HuH-7 (cell line): ENCODE results near the gene STRA6.

Experiments used
- DNase-seq: peaks from one replicate; pipeline ENCODE4 v3.0.0; 2011; ENCODE audit warnings: low spot score

STRA6 gene

DNA sequence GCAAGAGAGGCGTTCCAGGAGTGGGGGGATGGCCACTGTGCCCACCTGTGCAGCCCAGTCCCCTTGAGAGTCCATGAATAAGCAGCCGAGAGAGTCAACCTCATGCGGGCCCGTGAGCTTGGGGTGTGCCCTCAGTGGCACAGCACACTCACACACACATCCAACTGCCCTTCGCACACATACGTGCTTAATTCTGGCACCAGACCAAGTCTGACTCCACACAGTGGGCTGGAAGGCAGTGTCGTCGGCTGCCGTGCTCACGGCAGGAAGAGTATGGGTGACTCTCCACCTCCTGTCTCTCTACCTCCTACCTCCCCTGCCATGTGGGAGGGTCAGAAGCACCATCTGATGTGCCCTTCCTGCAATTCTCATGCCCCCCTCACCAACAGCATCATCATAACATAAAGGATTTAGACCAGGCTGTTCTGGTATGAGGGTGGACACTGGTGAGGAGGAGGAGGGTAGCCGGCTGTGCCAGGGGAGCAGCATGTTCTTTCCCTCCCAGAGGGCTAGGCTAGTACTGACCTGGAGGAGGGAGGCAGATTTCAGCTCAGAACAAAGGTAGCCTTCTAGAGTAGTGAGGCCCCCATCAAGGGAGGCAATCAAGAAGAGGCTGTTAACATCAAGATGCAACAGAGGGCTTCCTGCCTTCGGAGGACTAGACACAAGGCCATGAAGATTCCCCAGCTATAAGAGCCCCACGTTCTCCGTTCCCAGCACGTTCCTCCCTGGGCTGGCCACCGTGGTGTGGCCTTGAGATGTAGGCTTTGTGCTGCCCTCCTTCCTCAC lies 5.3 kb upstream of the STRA6 start:
- no peak for DNase-seq

DNA sequence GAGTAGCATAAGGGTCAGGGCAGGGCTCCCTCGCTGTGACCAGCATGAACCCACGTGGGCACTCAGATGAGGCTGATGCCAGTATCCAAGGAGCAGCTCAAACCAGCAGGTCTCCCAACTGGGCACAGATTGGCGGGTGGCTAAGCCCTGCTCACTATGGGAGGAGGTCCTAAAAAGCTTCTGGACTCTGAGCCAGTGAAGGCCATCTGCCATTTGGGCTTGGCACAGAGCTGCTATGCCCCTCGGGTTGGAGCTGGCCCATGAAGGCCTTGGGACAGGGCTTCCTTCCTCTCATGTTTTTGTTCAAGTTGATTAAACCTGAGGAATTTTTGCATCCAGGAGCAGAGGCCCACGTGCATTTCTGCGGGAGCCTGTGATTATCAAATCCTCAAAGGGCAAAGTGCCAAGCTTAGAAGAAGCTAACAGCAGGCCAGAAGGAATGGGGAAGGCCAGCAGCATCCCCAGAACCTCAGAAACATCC lies 4.3 kb upstream of the STRA6 start:
- no peak for DNase-seq

DNA sequence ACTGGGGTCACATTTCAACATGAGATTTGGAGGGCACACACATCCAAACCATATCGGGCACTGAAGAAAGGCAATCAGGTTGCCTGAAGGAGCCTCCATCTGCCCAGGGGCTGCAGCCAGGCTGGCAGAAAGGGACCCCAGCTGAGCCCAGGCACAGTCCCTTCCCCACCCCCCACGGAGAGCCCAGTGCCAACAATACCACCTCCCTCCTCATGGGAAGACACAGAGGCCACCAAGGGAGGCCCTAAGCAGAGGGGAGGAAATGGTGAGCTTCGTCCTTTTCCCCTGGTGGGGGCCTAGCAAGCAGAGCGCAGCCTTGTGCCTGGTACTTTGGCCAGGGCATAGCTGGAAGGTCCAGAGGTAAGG lies 3.0 kb upstream of the STRA6 start:
- DNase-seq = no peak

DNA sequence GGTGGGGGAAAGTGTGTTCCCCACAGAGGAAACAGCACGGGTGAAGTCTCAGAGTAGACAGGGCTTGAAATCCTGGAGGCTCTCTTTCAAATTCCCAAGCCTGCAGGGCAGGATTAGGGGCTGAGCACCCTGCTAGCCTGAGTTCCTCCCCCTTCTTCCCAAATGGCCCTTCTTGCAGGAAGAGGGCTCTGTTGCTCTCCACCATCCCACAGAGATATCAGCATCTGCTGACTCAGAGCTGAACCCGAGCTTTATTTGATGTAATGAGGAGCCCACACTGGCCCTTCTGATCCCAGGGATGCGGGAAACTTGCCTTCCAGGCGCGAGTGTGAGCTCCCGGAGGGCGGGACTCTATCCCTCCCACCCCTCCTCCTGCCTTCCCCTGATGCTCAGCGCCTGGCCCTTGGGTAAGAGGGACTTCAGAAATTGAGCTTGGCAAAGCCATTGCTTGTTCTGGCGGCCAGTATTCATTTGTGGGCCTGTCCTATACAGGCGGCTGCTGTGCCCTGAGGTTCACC lies 1.4 kb upstream of the STRA6 start:
- DNase-seq = no peak

DNA sequence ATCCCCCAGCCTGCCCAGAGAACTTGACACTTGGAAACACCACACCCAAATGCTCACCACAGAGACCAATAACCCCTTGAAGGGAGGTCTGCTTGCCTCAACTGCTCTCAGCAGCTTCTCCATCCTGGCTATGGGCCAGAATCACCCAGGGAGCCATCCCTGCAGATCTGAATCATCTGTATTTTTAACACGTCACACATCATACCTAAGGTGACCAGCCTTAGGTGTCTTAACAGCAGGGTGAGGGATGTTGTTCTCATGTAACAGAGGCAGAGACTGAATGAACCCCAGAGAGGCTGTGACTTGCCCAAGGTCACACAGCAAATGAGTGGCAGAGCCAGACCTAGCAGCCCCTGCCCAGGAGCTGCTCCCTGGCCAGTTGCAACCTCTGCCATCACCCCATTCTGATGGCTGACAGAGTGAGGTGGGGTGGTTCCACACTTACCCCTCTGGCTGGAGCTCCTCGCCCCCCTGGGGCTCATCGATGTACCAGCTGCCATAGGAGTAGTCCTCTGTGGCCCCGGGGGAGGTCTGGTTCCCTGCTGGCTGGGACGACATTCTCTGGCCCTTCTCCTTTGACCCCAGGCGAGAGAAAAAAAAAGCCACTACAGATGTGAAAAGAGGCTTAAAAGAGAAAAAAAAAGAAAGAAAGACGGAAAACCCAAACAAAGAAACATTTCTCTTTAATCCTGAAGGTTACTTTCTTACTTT lies 722 bp downstream of the STRA6 start:
- no peak for DNase-seq

DNA sequence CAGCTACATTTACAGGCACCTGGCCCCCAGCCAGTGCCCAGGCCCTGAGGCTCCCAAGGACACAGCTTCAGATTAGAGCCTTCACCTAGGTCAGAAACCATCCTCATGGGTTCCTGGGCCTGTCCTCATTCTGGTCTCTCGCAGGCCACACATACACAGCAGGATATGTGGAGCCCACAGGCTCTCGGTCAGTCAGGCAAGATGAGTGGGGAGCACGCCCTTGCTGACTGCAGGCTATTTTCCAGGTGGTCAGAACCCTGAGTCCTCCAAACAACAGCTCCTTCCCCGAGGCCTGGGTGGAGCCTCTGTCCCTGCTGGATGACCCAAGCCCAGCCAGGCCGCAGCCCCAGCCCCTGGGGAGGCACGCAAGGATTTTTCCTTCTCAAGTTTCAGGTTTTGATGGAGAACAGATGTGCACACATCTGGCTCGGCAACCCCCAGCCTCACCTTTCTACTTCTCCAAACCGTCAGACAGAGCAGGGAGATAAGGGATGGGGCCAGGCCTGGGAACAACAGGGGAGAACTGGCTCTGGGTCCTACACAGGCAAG lies 1.6 kb downstream of the STRA6 start:
- DNase-seq = no peak

DNA sequence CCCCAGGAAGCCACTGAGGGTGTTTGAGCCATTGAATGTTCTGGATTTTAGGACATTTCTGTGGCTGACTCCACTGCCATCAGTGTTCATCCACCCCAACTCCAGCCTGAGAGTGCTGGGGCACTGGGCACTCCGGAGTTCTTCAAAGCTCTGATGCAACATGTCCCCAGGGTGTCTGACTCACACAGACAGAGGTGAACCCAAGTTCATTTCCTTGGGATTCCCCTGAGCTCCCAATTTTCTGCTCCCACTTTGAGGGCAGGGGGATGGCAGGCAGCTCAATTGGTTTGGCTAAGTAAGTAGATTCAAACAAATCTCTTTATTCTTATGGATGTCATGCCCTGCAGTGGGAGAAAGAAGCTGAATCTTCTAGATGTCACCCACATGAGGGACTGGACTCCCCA lies 2.2 kb downstream of the STRA6 start:
- no peak for DNase-seq

DNA sequence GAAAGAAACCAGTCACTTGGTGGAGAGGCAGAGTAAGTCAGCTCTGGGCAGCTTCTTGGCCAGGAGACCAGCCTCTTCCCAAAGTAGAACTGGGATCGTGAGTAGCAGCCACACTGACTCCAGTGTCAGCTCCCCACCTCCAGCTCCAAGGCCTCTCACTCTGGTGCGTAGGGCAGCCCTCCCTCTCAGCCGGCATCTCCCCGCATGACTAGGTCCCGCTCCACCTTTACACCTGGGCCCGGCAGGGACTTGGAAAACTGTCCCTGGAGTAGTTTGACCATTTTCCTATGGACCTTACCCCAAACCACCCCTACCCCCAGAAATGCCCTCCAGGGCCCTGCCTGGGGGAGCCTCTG lies 3.3 kb downstream of the STRA6 start:
- DNase-seq = no peak

DNA sequence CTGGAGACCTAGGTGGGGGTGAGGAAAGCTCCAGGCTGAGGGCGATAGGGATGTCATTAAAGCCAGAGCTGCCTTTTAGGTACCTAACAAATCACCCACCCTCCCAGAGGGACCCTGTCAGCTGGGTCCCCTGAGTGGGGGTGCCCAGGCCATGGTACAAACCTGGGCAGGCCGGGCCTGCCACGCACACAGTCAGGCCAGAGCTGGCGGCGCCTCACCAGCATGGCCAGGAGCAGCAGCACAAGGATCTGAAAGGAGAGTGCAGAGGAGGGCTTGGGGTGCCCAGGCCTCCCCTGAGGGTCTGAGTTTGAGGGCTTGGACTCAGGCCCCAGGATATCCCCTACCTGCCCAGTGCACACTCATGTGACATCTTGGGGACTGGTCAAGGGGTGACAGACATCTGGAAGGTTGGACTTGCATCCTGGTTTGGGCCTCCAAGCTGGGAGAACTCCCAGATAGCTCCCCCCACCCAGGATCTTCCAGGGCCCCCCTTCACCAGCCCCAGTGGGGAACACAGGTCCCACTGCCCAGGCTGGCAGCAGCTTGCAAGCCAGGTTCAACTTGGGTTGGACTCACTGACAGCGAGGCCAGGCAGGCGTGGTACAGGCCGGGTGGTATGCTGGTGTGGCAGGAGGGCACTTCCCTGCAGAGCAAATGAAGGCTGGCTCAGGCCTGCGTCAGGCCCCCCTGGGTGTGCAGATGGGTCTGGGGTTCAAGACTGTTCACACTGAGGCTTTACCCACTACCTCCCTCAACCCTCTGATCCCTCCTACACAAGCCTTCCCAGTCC lies 5.2 kb downstream of the STRA6 start:
- no peak for DNase-seq

DNA sequence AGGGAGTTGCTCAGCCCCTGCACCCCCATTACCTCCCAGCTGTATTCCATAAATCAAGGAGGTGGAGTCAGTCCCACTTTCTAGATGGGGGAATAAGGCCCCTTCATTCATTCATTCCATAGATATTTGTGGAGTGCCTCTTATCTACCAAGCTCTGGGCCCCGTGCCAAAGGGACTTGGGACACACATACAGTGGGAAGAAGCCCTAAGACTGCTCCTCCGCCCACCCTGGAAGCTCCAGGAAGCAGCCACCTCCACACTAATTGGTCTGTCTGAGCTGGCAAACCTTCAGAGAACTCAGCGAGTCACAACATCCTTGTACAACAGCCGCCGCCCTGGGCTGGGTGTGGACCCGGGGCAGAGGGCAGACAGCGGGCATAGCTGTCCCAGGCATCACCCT lies 6.4 kb downstream of the STRA6 start:
- DNase-seq = no peak

DNA sequence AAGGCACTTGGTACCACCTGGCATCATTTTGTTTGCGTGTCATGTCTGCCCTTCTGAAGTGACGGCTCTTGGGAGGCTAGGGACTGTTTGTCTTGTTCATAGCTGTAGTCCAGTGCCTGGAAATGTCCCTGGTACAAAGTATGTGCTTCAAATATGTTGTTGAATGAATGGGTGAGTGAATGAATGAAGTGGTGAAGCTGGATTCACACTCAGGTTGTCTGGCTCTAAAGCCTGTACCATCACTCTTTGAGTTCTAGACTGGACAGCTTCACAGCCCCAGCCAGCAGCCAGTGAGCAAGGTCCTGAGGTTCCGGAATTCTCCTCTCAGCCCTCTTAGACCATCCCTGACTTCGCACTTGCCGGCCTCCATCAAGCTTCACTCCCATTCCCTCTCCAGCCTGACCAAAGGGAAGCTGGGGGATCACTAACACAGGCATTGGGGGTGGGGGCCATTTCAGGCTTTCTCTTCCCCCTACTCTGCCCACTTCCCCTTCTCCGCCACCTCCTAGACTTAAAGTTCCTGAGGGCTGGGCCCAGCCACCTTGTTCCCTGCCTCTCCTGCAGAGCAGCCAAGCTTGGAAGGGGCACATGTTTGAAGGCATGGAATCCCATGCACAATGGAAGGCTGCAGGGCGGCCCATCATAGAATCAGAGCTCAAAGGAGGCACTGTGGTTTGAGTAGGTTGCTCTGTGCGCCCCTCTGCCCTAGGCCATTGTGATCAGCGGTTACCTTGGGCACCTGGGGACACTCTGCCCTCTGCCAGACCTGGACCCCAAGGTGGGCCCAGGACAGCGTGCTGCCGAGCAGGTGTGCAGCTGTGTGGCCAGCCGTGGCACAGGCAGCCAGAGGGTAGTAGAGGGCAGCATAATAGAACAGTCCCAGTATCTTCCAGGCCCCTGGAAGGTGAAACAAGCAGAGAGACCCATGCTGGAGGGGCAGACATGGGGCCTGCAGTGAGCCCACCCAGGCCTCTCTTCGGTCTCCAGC lies 7.7 kb downstream of the STRA6 start:
- no peak for DNase-seq

DNA sequence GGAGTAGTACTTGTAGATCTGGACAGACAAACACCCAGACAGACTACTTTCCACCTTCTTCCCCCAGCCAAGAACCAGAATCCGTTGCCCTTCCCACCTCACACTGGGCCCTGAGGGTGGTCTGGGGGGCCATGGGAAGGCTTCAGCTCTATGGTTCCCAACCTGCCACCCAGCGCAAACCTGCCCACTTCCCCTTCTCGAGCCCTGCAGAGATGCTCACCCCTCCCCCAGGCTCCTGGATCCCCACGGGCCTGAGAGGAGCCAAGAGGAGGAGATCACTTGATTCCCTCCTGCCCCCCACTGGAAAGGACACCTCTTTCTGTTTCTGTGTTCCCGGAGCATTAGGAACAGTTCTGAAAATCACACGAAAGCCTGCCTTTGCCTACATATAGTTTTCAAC lies 8.7 kb downstream of the STRA6 start:
- no peak for DNase-seq

DNA sequence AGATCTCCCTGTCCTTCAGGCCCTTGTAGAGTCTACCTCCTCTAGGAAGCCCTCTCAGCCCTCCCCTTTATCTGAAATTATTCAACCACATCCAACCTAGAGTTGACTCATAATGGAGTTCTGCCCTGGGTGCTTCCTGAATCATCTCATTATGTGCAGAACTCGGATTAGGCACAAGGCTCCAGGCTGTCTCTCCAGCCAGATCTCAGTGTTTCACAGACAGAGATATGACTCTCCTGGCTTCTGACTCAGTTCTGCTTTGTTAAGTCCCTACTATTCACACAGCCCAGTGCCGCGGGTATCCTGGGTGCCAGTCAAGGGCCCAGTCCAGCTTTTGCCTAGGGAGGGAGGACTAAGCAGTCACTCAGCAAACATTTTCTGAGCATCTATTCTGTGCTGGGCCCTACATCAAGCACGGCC lies 9.3 kb downstream of the STRA6 start:
- no peak for DNase-seq

DNA sequence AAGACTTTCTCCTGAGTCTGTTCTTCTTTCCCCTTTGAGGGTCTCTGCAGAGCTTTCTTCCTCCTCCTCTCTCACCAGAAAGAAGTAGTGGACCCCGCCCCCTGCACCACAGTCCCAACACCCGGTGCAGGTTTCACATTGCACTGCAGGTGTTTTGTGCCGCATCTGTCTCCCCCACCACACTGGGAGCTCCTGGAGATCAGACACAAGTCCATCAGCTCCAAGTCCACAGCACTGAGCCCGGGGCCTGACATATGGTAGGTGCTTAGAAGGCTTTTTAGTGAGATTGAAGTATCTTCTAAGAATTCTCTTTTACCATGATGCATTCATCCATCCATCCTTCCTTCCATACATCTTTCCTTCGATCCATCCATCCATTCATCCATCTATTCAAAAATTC lies 9.8 kb downstream of the STRA6 start:
- no peak for DNase-seq

DNA sequence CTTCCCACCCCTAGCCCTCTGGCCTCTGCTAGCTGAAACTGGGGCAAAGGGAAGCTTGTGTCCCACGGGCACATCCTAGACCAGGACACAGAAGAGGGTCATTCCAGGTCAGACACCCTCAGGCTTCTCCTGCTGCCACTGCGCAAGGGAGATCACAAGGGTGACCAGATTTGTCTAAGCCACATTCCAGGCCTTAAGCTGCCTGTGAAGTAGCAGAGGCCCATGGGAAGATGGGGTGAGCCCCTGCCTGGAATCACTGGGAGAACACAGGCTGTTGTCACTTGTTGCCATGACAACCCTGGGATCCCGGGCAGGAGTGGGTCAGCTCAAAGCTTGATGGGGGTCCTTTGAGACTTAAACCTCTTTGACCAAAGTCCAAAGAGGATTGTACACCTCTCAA lies 10.8 kb downstream of the STRA6 start:
- no peak for DNase-seq

DNA sequence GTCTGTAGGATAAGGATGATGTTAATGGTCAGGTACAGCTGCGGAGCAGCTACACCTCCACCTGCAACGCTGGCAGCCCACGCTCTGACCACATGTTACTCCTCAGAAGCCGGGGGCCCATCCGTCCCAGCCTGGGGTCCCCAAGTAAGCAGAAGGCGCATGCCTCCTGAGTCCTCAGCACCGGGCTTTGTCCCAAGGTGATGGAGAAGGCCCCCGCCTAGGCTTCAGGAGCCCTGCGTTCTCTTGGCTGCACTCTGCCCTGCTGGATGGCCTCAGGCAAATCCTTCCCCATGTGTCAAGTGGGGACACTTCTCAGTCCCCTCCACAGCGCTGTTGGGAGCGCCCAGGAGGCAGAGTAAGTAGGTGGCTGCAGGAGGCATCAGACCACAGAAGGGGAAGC lies 14.4 kb downstream of the STRA6 start:
- no peak for DNase-seq

DNA sequence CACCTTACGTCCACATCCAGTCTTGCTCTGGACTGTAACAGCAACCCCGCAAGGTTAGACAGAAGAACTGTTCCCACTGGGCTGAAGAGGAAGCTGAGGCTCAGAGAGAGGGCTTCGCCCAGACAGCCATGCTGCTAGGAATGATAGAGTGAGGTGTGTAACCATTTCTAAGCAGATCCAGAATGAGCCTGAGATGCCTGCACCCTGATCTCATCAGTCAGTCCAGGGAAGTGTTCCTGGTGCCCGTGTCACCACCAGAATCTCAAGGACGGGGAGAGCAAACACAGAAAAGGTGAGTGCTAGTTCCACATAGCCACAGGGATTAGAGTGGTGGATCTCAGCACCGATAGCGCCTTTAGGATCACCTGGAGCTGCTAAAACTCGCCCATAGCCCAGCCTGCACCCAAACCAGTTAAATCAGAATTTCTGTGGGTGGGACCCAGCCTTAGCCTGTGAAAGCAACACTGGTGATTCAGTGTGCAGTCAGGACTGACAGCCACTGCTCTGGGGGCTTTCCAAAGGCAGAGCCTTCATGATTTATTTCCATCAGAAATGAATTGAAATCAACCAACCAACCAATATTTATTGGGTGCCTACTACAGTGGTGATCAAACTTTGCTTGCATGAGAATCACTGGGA lies 16.8 kb downstream of the STRA6 start:
- no peak for DNase-seq

DNA sequence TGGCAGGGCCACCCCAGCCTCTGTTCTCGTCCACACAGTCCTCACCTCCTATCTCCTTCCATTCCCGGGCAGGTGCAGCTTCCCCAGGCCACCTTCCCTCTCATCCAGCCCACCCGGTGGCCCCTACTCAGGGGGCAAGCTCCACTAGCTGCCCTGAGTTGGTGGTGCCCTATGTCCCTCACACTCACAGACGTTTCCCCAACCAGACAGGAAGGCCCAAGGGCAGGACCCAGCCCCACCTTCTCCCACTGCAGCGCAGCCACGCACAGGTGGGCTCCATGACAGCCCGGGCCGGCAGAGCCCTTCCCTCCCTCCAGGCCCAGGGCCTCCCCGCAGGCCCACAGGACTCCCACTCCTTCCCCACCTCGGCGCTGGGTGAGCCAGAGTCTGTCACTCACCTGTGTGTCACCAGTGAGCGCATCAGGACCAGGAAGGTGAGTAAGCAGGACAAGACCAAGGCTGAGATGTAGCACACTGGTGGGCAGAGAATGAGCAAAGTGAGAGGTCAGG lies 17.9 kb downstream of the STRA6 start:
- DNase-seq = no peak

DNA sequence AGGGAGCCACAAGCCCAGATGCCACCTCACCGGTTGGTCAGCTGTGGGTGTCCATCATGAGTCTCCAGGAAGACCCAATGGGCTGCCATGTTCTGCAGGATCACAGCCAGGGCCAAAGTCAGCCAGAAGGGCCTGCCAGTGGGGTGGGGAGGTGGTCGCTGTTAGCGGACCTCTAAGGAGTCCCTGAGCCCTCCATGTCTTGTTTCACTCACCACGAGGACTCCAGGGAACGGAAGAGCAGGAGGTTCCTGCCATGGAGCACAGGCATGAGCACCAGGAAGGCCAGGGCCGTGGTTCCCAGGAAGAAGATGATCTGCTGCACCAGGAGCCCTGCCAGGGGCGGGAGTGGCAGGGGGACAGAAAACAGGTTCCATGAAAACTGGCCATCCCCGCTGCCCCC lies 20.5 kb downstream of the STRA6 start:
- DNase-seq = no peak

DNA sequence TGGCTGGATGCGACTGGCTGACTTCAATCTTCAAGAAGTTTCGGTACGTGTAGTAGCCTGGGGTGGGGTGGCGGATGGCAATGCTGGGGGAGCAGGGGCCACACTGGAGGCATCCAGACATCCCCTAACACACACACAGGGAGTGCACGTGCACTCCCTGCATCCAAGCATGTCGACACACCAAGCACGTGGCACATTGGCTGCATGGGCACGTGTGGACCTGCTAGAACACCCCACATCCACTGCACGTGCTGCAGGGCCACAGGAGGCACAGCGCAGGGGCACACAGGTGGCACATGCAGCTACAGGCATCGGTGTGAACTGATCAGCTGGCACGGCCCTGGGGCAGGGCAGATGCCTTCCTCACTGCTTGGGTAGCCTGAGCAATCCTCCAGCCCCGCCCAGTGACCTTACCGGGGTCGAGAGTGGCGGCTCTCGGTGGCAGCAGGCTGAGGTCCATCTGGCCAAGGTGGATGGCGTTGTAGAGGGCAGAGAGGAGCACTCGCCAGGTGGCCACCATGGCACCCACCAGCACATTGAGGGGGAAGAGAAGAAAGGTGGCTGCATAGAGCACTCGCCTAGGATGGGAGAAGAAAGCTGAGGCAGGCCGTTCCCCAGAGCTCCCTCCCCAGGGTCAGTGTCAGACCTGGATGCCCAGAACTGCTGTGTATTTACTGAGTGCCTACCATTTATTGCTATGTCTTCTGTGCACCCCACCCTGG lies 21.5 kb downstream of the STRA6 start:
- DNase-seq = no peak
